Measurements from ENCODE around the gene PLEKHF1. TPM values are rescaled to one million over a fixed set of nuclear protein-coding genes. Genes with fewer than 3 reads are reported as not detected.

The PLEKHF1 gene
- total and polyA plus RNA-seq, 2 experiments from 2014 or later = 9.3 to 18.0 TPM

- no peak for TF ChIP-seq EZH2phosphoT487 (IDR thresholded peaks at IDR 0.05; ENCODE audit: insufficient read depth, low read depth)
- no peak for TF ChIP-seq EZH2 (IDR thresholded peaks at IDR 0.05; ENCODE audit: insufficient read depth, poor library complexity, severe bottlenecking)
- Histone ChIP-seq H3K4me1 (ENCODE audit: insufficient read depth) (0 out of 2 replicates have a peak, but pooled peaks cover 3% of the 10 kb centered on the region), H3K4me3 (no peak overlapping the region), H3K27me3 (replicated peaks; ENCODE audit: insufficient read depth) (no peaks in the 10 kb centered on the region), H3K4me2 (ENCODE audit: unreplicated experiment) (no peak overlapping the region), H3K36me3 (ENCODE audit: low read depth) (no peaks in the 10 kb centered on the region; the same call in 1 of the 2 replicates), H3K79me2 (ENCODE audit: insufficient read depth) (peaks cover 3% of the 10 kb centered on the region; the same call in 1 of the 2 replicates), H3F3A (ENCODE audit: insufficient read depth) (no peaks in the 10 kb centered on the region), H3K9me3 (ENCODE audit: low read depth) (no peaks in the 10 kb centered on the region), H3K9ac (no peak overlapping the region), H2AFZ (no peak overlapping the region), H4K20me1 (ENCODE audit: insufficient read depth) (no peaks in the 10 kb centered on the region), H3K9me2 (ENCODE audit: insufficient read depth) (no peaks in the 10 kb centered on the region), H3K27ac (no peak overlapping the region)
- in situ Hi-C loops (cut with MboI) = no loop called here
- DNase-seq = peak; percentile 20
- 42 to 44% methylated on average over 20 of the region's 20 CpGs for WGBS, 2 experiments (ENCODE audit: low coverage in 1 of 2, low lambda C conversion rate in 2 of 2, missing lambda C conversion rate in 2 of 2)
These were observed 13.3 kb downstream of the PLEKHF1 start for GRCh38 chr19:29678484-29679106.

GRCh38 chr19:29679598-29680210, 14.4 kb downstream of the PLEKHF1 start:
- in situ Hi-C loops (cut with MboI) = no loop called here

GRCh38 chr19:29680447-29680846, 15.2 kb downstream of the PLEKHF1 start:
- no peaks in the 10 kb centered on the region for H3K27me3 ChIP-seq (replicated peaks; ENCODE audit: insufficient read depth)
- peaks cover 7% of the 10 kb centered on the region; the same call in 1 of the 2 replicates for H3F3A ChIP-seq (ENCODE audit: insufficient read depth)
- no peak overlapping the region for H3K9ac ChIP-seq
- no peak overlapping the region for H3K4me3 ChIP-seq
- DNase-seq = no peak
- no peaks in the 10 kb centered on the region; the same call in 1 of the 2 replicates for H3K36me3 ChIP-seq (ENCODE audit: low read depth)
- no peaks in the 10 kb centered on the region for H4K20me1 ChIP-seq (ENCODE audit: insufficient read depth)
- H3K9me2 ChIP-seq (ENCODE audit: insufficient read depth) = no peaks in the 10 kb centered on the region
- no peaks in the 10 kb centered on the region for H3K9me3 ChIP-seq (ENCODE audit: low read depth)
- no peak overlapping the region for H2AFZ ChIP-seq
- TF ChIP-seq EZH2 (IDR thresholded peaks at IDR 0.05; ENCODE audit: insufficient read depth, poor library complexity, severe bottlenecking) (no peak), EZH2phosphoT487 (IDR thresholded peaks at IDR 0.05; ENCODE audit: insufficient read depth, low read depth) (no peak)
- no peak overlapping the region for H3K4me2 ChIP-seq (ENCODE audit: unreplicated experiment)
- WGBS, 2 experiments (ENCODE audit: low coverage in 1 of 2, low lambda C conversion rate in 2 of 2, missing lambda C conversion rate in 2 of 2) = 63 to 67% methylated on average over 11 to 12 of the region's 12 CpGs
- no peaks in the 10 kb centered on the region for H3K79me2 ChIP-seq (ENCODE audit: insufficient read depth)
- H3K4me1 ChIP-seq (ENCODE audit: insufficient read depth) = peaks cover 11% of the 10 kb centered on the region
- in situ Hi-C loops (cut with MboI) = no loop called here
- no peak overlapping the region for H3K27ac ChIP-seq

More at GRCh38 chr19:29679598-29680210, 14.4 kb downstream of the PLEKHF1 start:
- no peaks in the 10 kb centered on the region for H3K79me2 ChIP-seq (ENCODE audit: insufficient read depth)
- no peaks in the 10 kb centered on the region for H3K9me2 ChIP-seq (ENCODE audit: insufficient read depth)
- no peak overlapping the region for H3K27ac ChIP-seq
- H3K36me3 ChIP-seq (ENCODE audit: low read depth) = no peaks in the 10 kb centered on the region; the same call in 1 of the 2 replicates
- 94 to 97% methylated on average over 9 of the region's 9 CpGs for WGBS, 2 experiments (ENCODE audit: low coverage in 1 of 2, low lambda C conversion rate in 2 of 2, missing lambda C conversion rate in 2 of 2)
- no peaks in the 10 kb centered on the region for H3K9me3 ChIP-seq (ENCODE audit: low read depth)
- no peaks in the 10 kb centered on the region for H3F3A ChIP-seq (ENCODE audit: insufficient read depth)
- no peak for DNase-seq
- no peaks in the 10 kb centered on the region for H3K27me3 ChIP-seq (replicated peaks; ENCODE audit: insufficient read depth)
- H2AFZ ChIP-seq = no peak overlapping the region
- H3K4me1 ChIP-seq (ENCODE audit: insufficient read depth) = 0 out of 2 replicates have a peak, but pooled peaks cover 3% of the 10 kb centered on the region
- TF ChIP-seq EZH2 (IDR thresholded peaks at IDR 0.05; ENCODE audit: insufficient read depth, poor library complexity, severe bottlenecking) = no peak
- TF ChIP-seq EZH2phosphoT487 (IDR thresholded peaks at IDR 0.05; ENCODE audit: insufficient read depth, low read depth) = no peak
- H3K9ac ChIP-seq = no peak overlapping the region
- no peaks in the 10 kb centered on the region for H4K20me1 ChIP-seq (ENCODE audit: insufficient read depth)
- H3K4me3 ChIP-seq = no peak overlapping the region
- no peak overlapping the region for H3K4me2 ChIP-seq (ENCODE audit: unreplicated experiment)

GRCh38 chr19:29680937-29681336, 15.7 kb downstream of the PLEKHF1 start:
- no peaks in the 10 kb centered on the region for H3K9me2 ChIP-seq (ENCODE audit: insufficient read depth)
- DNase-seq = no peak
- H3K4me1 ChIP-seq (ENCODE audit: insufficient read depth) = peaks cover 16% of the 10 kb centered on the region
- 84 to 89% methylated on average over 7 of the region's 7 CpGs for WGBS, 2 experiments (ENCODE audit: low coverage in 1 of 2, low lambda C conversion rate in 2 of 2, missing lambda C conversion rate in 2 of 2)
- H2AFZ ChIP-seq = no peak overlapping the region
- no peaks in the 10 kb centered on the region for H4K20me1 ChIP-seq (ENCODE audit: insufficient read depth)
- no peak overlapping the region for H3K4me2 ChIP-seq (ENCODE audit: unreplicated experiment)
- H3F3A ChIP-seq (ENCODE audit: insufficient read depth) = peaks cover 12% of the 10 kb centered on the region
- H3K27me3 ChIP-seq (replicated peaks; ENCODE audit: insufficient read depth) = no peaks in the 10 kb centered on the region
- no peak for TF ChIP-seq EZH2 (IDR thresholded peaks at IDR 0.05; ENCODE audit: insufficient read depth, poor library complexity, severe bottlenecking)
- no peak for TF ChIP-seq EZH2phosphoT487 (IDR thresholded peaks at IDR 0.05; ENCODE audit: insufficient read depth, low read depth)
- no peak overlapping the region for H3K27ac ChIP-seq
- no peaks in the 10 kb centered on the region for H3K36me3 ChIP-seq (ENCODE audit: low read depth)
- in situ Hi-C loops (cut with MboI) = no loop called here
- H3K79me2 ChIP-seq (ENCODE audit: insufficient read depth) = no peaks in the 10 kb centered on the region
- no peaks in the 10 kb centered on the region for H3K9me3 ChIP-seq (ENCODE audit: low read depth)
- H3K4me3 ChIP-seq = no peak overlapping the region
- H3K9ac ChIP-seq = no peak overlapping the region

Data from GM23248 (cell line).